HEK293 (cell line): ENCODE measurements around the gene TTLL7.

Source experiments
- YY1 ChIP-seq: fragments of 450-650 bp; formaldehyde crosslinking; IDR thresholded peaks from 2 replicates; pipeline ENCODE4 v1.5.1; 2018; ENCODE audit warnings: missing biosample characterization, missing genetic modification characterization
- TF ChIP-seq, protein P1 (sequence below): fragments of 450-650 bp; formaldehyde crosslinking; IDR thresholded peaks from 2 replicates; pipeline ENCODE4 v1.5.1; 2016; ENCODE audit warnings: missing biosample characterization, missing genetic modification characterization, low read depth
- TF ChIP-seq, protein P2 (sequence below): fragments of 450-650 bp; formaldehyde crosslinking; IDR thresholded peaks from 2 replicates; pipeline ENCODE4 v1.5.1; 2016; ENCODE audit warnings: missing biosample characterization, missing genetic modification characterization
- TF ChIP-seq, protein P3 (sequence below): fragments of 450-650 bp; formaldehyde crosslinking; IDR thresholded peaks from 2 replicates; pipeline ENCODE4 v1.5.1; 2016; ENCODE audit warnings: missing biosample characterization, missing genetic modification characterization
- TF ChIP-seq, protein P4 (sequence below): fragments of 450-650 bp; IDR thresholded peaks from 2 replicates; pipeline ENCODE4 v1.5.1; 2018; ENCODE audit warnings: missing biosample characterization, mild to moderate bottlenecking, missing genetic modification characterization
- TF ChIP-seq, protein P5 (sequence below): fragments of 450-650 bp; formaldehyde crosslinking; IDR thresholded peaks from 2 replicates; pipeline ENCODE4 v1.5.1; 2016; ENCODE audit warnings: missing biosample characterization, missing genetic modification characterization

DNA sequence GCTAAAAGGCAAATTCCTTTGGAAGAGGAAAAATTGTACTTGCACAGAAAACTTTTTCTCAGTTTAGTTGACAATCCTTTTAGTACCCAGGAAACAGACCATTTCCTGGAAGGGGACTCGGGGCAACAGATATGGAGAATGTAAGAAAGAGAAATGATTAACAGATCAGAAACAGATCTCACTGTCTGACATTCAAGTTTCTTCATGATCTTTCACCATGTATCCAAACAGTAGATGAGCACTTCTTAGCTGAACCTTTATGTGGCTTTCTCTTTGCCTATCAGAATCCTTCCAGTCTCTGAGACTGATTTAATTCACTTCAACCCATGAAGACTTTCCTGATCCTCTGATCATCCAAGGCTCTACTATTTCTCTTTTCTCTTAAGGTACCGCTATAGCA lies 2.7 kb downstream of the TTLL7 start:
- TF ChIP-seq, protein P1, sequence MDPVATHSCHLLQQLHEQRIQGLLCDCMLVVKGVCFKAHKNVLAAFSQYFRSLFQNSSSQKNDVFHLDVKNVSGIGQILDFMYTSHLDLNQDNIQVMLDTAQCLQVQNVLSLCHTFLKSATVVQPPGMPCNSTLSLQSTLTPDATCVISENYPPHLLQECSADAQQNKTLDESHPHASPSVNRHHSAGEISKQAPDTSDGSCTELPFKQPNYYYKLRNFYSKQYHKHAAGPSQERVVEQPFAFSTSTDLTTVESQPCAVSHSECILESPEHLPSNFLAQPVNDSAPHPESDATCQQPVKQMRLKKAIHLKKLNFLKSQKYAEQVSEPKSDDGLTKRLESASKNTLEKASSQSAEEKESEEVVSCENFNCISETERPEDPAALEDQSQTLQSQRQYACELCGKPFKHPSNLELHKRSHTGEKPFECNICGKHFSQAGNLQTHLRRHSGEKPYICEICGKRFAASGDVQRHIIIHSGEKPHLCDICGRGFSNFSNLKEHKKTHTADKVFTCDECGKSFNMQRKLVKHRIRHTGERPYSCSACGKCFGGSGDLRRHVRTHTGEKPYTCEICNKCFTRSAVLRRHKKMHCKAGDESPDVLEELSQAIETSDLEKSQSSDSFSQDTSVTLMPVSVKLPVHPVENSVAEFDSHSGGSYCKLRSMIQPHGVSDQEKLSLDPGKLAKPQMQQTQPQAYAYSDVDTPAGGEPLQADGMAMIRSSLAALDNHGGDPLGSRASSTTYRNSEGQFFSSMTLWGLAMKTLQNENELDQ (tag by site-specific recombination): no peak
- TF ChIP-seq, protein P2, sequence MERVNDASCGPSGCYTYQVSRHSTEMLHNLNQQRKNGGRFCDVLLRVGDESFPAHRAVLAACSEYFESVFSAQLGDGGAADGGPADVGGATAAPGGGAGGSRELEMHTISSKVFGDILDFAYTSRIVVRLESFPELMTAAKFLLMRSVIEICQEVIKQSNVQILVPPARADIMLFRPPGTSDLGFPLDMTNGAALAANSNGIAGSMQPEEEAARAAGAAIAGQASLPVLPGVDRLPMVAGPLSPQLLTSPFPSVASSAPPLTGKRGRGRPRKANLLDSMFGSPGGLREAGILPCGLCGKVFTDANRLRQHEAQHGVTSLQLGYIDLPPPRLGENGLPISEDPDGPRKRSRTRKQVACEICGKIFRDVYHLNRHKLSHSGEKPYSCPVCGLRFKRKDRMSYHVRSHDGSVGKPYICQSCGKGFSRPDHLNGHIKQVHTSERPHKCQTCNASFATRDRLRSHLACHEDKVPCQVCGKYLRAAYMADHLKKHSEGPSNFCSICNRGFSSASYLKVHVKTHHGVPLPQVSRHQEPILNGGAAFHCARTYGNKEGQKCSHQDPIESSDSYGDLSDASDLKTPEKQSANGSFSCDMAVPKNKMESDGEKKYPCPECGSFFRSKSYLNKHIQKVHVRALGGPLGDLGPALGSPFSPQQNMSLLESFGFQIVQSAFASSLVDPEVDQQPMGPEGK: no peak
- TF ChIP-seq, protein P3, sequence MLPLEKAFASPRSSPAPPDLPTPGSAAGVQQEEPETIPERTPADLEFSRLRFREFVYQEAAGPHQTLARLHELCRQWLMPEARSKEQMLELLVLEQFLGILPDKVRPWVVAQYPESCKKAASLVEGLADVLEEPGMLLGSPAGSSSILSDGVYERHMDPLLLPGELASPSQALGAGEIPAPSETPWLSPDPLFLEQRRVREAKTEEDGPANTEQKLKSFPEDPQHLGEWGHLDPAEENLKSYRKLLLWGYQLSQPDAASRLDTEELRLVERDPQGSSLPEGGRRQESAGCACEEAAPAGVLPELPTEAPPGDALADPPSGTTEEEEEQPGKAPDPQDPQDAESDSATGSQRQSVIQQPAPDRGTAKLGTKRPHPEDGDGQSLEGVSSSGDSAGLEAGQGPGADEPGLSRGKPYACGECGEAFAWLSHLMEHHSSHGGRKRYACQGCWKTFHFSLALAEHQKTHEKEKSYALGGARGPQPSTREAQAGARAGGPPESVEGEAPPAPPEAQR (tag by site-specific recombination): no peak
- no peak for TF ChIP-seq YY1
- TF ChIP-seq, protein P4, sequence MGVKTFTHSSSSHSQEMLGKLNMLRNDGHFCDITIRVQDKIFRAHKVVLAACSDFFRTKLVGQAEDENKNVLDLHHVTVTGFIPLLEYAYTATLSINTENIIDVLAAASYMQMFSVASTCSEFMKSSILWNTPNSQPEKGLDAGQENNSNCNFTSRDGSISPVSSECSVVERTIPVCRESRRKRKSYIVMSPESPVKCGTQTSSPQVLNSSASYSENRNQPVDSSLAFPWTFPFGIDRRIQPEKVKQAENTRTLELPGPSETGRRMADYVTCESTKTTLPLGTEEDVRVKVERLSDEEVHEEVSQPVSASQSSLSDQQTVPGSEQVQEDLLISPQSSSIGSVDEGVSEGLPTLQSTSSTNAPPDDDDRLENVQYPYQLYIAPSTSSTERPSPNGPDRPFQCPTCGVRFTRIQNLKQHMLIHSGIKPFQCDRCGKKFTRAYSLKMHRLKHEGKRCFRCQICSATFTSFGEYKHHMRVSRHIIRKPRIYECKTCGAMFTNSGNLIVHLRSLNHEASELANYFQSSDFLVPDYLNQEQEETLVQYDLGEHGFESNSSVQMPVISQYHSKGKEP (tag by site-specific recombination): no peak
- TF ChIP-seq, protein P5, sequence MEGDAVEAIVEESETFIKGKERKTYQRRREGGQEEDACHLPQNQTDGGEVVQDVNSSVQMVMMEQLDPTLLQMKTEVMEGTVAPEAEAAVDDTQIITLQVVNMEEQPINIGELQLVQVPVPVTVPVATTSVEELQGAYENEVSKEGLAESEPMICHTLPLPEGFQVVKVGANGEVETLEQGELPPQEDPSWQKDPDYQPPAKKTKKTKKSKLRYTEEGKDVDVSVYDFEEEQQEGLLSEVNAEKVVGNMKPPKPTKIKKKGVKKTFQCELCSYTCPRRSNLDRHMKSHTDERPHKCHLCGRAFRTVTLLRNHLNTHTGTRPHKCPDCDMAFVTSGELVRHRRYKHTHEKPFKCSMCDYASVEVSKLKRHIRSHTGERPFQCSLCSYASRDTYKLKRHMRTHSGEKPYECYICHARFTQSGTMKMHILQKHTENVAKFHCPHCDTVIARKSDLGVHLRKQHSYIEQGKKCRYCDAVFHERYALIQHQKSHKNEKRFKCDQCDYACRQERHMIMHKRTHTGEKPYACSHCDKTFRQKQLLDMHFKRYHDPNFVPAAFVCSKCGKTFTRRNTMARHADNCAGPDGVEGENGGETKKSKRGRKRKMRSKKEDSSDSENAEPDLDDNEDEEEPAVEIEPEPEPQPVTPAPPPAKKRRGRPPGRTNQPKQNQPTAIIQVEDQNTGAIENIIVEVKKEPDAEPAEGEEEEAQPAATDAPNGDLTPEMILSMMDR (tag by site-specific recombination): no peak
